ENCODE measurements around the gene IGSF1. TPM values are rescaled to one million over a fixed set of nuclear protein-coding genes. Genes with fewer than 3 reads are reported as not detected.

IGSF1 gene
- total RNA-seq, 4 donors from 2014 or later = 0.27 to 1.1 TPM; not detected in 2

DNA sequence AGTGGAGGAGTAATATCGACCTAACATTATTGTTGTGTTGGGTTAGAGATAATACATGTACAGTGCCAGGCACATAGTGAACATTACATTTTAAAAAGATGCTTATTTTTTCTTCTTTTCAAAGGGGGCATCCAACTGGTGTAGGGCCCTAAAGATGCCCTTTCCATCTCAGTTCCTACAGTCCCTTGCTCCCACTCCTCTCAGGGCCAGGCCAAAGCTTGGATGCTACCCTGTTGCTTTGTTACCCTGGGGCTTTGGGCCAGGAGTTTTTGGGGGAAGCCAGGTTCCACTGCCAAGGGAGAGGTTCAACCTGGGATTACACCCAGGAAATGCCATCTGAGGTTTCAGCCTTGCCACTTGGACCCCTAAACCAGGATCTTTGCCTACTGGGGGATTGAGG is 918 bp downstream of the IGSF1 start:
- Histone ChIP-seq H3K36me3 (no peaks in the 10 kb centered on the region), H3K4me3 (no peak overlapping the region), H3K27ac (no peak overlapping the region), H3K9me3 (no peaks in the 10 kb centered on the region), H3K27me3 (no peaks in the 10 kb centered on the region), H3K4me1 (no peaks in the 10 kb centered on the region)
- TF ChIP-seq POLR2AphosphoS5 (IDR thresholded peaks at IDR 0.05) (no peak), POLR2A (IDR thresholded peaks at IDR 0.05) (no peak), EP300 (IDR thresholded peaks at IDR 0.05; ENCODE audit: low read depth) (no peak)
- TF ChIP-seq, protein P1, sequence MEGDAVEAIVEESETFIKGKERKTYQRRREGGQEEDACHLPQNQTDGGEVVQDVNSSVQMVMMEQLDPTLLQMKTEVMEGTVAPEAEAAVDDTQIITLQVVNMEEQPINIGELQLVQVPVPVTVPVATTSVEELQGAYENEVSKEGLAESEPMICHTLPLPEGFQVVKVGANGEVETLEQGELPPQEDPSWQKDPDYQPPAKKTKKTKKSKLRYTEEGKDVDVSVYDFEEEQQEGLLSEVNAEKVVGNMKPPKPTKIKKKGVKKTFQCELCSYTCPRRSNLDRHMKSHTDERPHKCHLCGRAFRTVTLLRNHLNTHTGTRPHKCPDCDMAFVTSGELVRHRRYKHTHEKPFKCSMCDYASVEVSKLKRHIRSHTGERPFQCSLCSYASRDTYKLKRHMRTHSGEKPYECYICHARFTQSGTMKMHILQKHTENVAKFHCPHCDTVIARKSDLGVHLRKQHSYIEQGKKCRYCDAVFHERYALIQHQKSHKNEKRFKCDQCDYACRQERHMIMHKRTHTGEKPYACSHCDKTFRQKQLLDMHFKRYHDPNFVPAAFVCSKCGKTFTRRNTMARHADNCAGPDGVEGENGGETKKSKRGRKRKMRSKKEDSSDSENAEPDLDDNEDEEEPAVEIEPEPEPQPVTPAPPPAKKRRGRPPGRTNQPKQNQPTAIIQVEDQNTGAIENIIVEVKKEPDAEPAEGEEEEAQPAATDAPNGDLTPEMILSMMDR (IDR thresholded peaks at IDR 0.05) = no peak
- in situ Hi-C loops (cut with MboI; ENCODE audit: low pct_ligation_motif_present in 1 of 4, low pct_unique_long_range_greater_than_20kb in 1 of 4, low sequenced_read_pairs in 3 of 4) = no loop called here
- intact Hi-C loops (cut with DNase I; ENCODE audit: low total_unique reads) = no loop called here
- DNase-seq = no peak
- 62 to 86% methylated on average over 1 of the region's 1 CpG for WGBS, 2 donors (ENCODE audit: low coverage in 1 of 2)

DNA sequence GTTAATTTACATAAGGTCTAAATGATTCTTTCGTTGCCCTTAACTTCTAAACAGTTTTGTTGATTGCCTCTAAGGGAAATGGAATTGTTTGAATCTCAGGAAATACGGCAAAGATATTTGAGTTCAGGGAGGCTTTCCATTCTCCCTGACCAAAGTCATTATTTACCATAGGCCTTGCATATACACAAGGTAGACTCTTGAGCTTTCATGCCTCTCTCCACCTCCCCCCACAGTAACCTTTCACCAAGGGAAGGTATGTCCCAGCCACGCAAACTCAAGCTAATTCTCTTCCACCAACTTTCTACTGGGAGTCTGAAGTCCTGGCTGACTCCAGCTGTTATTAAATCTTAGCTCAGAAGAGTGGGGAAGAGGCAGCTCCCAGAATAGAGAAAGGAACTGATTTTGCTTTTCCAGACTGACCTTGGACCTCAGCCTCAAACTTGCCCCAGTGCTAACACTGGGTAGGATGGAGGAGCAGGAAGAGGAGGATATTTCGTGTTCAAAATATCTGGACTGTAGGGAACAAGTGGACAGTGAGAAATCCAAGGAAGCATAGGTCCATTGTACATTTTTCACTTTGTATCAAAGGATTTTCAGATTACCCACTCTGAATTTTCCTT is 1.4 kb downstream of the IGSF1 start:
- no peak for DNase-seq
- Histone ChIP-seq H3K4me3 (no peak overlapping the region), H3K27ac (no peak overlapping the region), H3K9me3 (no peaks in the 10 kb centered on the region), H3K36me3 (no peaks in the 10 kb centered on the region), H3K4me1 (no peaks in the 10 kb centered on the region), H3K27me3 (no peaks in the 10 kb centered on the region)
- intact Hi-C loops (cut with DNase I; ENCODE audit: low total_unique reads) (no loop called here), in situ Hi-C loops (cut with MboI; ENCODE audit: low pct_ligation_motif_present in 1 of 4, low pct_unique_long_range_greater_than_20kb in 1 of 4, low sequenced_read_pairs in 3 of 4) (no loop called here)
- TF ChIP-seq EP300 (IDR thresholded peaks at IDR 0.05; ENCODE audit: low read depth) (no peak), POLR2A (IDR thresholded peaks at IDR 0.05) (no peak), POLR2AphosphoS5 (IDR thresholded peaks at IDR 0.05) (no peak)
- TF ChIP-seq, protein P1 (IDR thresholded peaks at IDR 0.05) = no peak
- WGBS, 2 donors (ENCODE audit: low coverage in 1 of 2) = 57 to 80% methylated on average over 2 to 4 of the region's 4 CpGs

DNA sequence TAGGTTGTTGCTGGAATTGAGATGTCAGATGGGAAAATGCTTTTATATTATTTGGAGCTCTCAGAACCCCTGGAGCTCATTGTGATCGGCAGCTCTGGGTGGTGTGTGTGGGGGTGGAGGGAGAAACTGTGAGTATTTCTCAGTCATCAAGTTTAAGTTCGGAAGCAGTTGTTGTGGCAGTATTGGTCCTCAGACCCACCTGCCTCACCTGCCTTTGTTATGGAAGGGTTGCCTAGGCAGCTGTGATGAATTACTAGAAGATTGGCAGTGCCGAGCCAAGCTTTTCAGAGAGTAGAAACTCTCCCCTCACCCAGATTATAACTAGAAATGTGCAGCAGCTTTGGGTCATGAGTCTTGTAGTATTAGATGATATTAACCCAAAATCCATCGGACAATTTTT is 9.5 kb downstream of the IGSF1 start:
- Histone ChIP-seq H3K9me3 (no peaks in the 10 kb centered on the region), H3K4me1 (no peaks in the 10 kb centered on the region), H3K4me3 (no peak overlapping the region), H3K36me3 (no peaks in the 10 kb centered on the region), H3K27me3 (no peaks in the 10 kb centered on the region), H3K27ac (no peak overlapping the region)
- in situ Hi-C loops (cut with MboI; ENCODE audit: low pct_ligation_motif_present in 1 of 4, low pct_unique_long_range_greater_than_20kb in 1 of 4, low sequenced_read_pairs in 3 of 4) = no loop called here
- WGBS, 2 donors (ENCODE audit: low coverage in 1 of 2) = 57% methylated on average over 4 of the region's 4 CpGs; no CpG with 5 or more reads in 1 of the 2 donors
- TF ChIP-seq, protein P1 (IDR thresholded peaks at IDR 0.05) = no peak
- TF ChIP-seq POLR2AphosphoS5 (IDR thresholded peaks at IDR 0.05) (no peak), EP300 (IDR thresholded peaks at IDR 0.05; ENCODE audit: low read depth) (no peak), POLR2A (IDR thresholded peaks at IDR 0.05) (no peak)
- intact Hi-C loops (cut with DNase I; ENCODE audit: low total_unique reads) = no loop called here
- DNase-seq = no peak

DNA sequence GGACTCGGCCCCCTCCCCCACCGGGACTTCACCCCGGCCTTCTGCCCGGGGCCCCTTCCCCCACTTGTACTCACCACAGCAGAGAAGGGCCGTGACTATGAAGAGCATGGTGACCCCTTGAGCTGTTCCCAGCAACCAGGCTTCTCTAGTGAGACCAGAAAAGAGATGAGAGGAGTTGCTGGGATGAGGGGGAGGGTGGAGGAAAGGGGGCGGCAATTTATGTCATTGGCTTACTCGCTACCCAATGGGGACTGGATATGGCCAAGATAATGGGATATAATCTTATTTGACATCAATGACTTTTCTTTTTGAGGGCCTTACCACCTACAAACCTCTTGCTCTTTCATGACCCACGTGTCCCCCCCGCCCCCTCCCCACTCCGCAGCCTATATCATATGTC is 9.9 kb downstream of the IGSF1 start:
- no peak for DNase-seq
- Histone ChIP-seq H3K36me3 (no peaks in the 10 kb centered on the region), H3K27ac (no peak overlapping the region), H3K4me1 (no peaks in the 10 kb centered on the region), H3K9me3 (no peaks in the 10 kb centered on the region), H3K27me3 (no peaks in the 10 kb centered on the region), H3K4me3 (no peak overlapping the region)
- in situ Hi-C loops (cut with MboI; ENCODE audit: low pct_ligation_motif_present in 1 of 4, low pct_unique_long_range_greater_than_20kb in 1 of 4, low sequenced_read_pairs in 3 of 4) = no loop called here
- intact Hi-C loops (cut with DNase I; ENCODE audit: low total_unique reads) = no loop called here
- TF ChIP-seq POLR2A (IDR thresholded peaks at IDR 0.05) (no peak), POLR2AphosphoS5 (IDR thresholded peaks at IDR 0.05) (no peak)
- WGBS, 2 donors (ENCODE audit: low coverage in 1 of 2) = 20 to 64% methylated on average over 2 to 10 of the region's 10 CpGs

Measured in transverse colon (tissue), 4 donors.